ENCODE measurements around the gene HECTD3. TPM values are rescaled to one million over a fixed set of nuclear protein-coding genes. Genes with fewer than 3 reads are reported as not detected.
"Not testable (repeated sequence)": the region's sequence is repeated elsewhere in the genome, so short reads cannot be mapped to it uniquely, and the experiment has no call there.

The HECTD3 gene
- total and polyA plus RNA-seq, 2 donors (not counting 1 experiment from before 2014, with no cell fraction given): 20.3 to 33.7 TPM

GRCh38 chr1:44964396-44964795, 46.7 kb downstream of the HECTD3 start:
- Histone ChIP-seq H3K9me3 (ENCODE audit: control insufficient read depth, insufficient read depth, low read depth, low read length) (no peaks in the 10 kb centered on the region), H3K4me1 (ENCODE audit: control insufficient read depth, extremely low read depth, insufficient read depth, low read length) (peaks cover 2% of the 10 kb centered on the region), H3K36me3 (ENCODE audit: control insufficient read depth, insufficient read depth, low read length) (no peaks in the 10 kb centered on the region), H2AFZ (ENCODE audit: low read length) (no peak overlapping the region), H4K20me1 (ENCODE audit: control insufficient read depth, extremely low read depth, insufficient read depth, low read length) (no peaks in the 10 kb centered on the region), H3K4me3 (replicated peaks in 1 of 4; ENCODE audit: control extremely low read depth in 1 of 4, insufficient read depth in 1 of 4, low read depth in 3 of 4, low read length in 4 of 4) (no peak overlapping the region), H3K79me2 (ENCODE audit: control insufficient read depth, insufficient read depth, low read length) (no peaks in the 10 kb centered on the region), H3K27ac (ENCODE audit: insufficient read depth, low read length) (no peak overlapping the region), H3K27me3 (ENCODE audit: control insufficient read depth, insufficient read depth, low read length) (no peaks in the 10 kb centered on the region), H3K4me2 (ENCODE audit: extremely low read depth, insufficient read depth, low read length) (no peak overlapping the region), H3K9ac (ENCODE audit: insufficient read depth, low read length) (no peak overlapping the region)
- no peak for TF ChIP-seq CTCF (conservative IDR thresholded peaks at IDR 0.05 in 1 of 2, IDR thresholded peaks at IDR 0.05 in 1 of 2; ENCODE audit: low read depth in 1 of 2, low read length in 2 of 2)
- no peak for TF ChIP-seq EZH2 (IDR thresholded peaks at IDR 0.05; ENCODE audit: low read length, missing control alignments)
- DNase-seq (ENCODE audit: low read depth in 2 of 2): no peak

DNA sequence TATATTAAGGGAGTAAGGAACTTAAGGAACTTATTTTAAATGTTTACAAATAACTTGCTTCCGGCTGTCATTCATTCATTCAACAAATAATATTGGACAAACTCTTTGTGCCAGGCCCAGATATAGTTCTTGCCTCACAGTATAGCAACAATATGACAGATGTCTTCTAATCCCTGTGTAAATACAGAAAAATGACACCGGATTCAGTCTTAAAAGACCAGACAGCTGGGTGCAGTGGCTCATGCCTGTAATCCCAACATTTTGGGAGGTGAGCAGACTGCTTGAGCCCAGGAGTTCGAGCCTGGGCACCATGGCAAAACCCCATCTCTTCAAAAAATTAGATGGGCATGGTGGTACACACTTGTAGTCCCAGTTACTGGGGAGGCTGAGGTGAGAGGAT, 48.4 kb downstream of the HECTD3 start:
- no peaks in the 10 kb centered on the region for H4K20me1 ChIP-seq (ENCODE audit: control insufficient read depth, extremely low read depth, insufficient read depth, low read length)
- no peak overlapping the region for H2AFZ ChIP-seq (ENCODE audit: low read length)
- H3K79me2 ChIP-seq (ENCODE audit: control insufficient read depth, insufficient read depth, low read length): no peaks in the 10 kb centered on the region
- no peaks in the 10 kb centered on the region for H3K4me1 ChIP-seq (ENCODE audit: control insufficient read depth, extremely low read depth, insufficient read depth, low read length)
- no peaks in the 10 kb centered on the region for H3K9me3 ChIP-seq (ENCODE audit: control insufficient read depth, insufficient read depth, low read depth, low read length)
- no peak for DNase-seq (ENCODE audit: low read depth in 2 of 2)
- H3K27me3 ChIP-seq (ENCODE audit: control insufficient read depth, insufficient read depth, low read length): no peaks in the 10 kb centered on the region
- no peak overlapping the region for H3K27ac ChIP-seq (ENCODE audit: insufficient read depth, low read length)
- H3K4me3 ChIP-seq (replicated peaks in 1 of 4; ENCODE audit: control extremely low read depth in 1 of 4, insufficient read depth in 1 of 4, low read depth in 3 of 4, low read length in 4 of 4): no peak overlapping the region
- no peak overlapping the region for H3K9ac ChIP-seq (ENCODE audit: insufficient read depth, low read length)
- H3K36me3 ChIP-seq (ENCODE audit: control insufficient read depth, insufficient read depth, low read length): no peaks in the 10 kb centered on the region
- no peak overlapping the region for H3K4me2 ChIP-seq (ENCODE audit: extremely low read depth, insufficient read depth, low read length)
- TF ChIP-seq EZH2 (IDR thresholded peaks at IDR 0.05; ENCODE audit: low read length, missing control alignments): no peak
- TF ChIP-seq CTCF (conservative IDR thresholded peaks at IDR 0.05 in 1 of 2, IDR thresholded peaks at IDR 0.05 in 1 of 2; ENCODE audit: low read depth in 1 of 2, low read length in 2 of 2): no peak

DNA sequence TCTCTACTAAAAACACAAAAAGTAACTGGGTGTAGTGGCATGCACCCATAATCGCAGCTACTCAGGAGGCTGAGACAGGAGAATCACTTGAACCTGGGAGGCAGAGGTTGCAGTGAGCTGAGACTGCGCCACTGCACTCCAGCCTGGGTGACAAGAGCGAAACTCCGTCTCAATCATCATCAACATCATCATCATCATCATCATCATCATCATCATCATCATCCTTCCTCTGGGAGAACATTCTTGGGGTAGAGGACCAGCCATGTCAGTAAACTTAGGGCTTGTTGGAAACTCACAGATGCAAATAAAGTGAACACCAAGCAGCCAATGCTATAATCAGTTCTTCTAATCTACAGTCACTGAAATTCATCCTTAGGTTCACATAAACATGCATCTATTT, 49.1 kb downstream of the HECTD3 start:
- not testable (repeated sequence) for H3K9me3 ChIP-seq (ENCODE audit: control insufficient read depth, insufficient read depth, low read depth, low read length); H3K27ac ChIP-seq (ENCODE audit: insufficient read depth, low read length); H3K36me3 ChIP-seq (ENCODE audit: control insufficient read depth, insufficient read depth, low read length); H3K79me2 ChIP-seq (ENCODE audit: control insufficient read depth, insufficient read depth, low read length); H3K4me2 ChIP-seq (ENCODE audit: extremely low read depth, insufficient read depth, low read length); H3K4me1 ChIP-seq (ENCODE audit: control insufficient read depth, extremely low read depth, insufficient read depth, low read length); H2AFZ ChIP-seq (ENCODE audit: low read length); H3K9ac ChIP-seq (ENCODE audit: insufficient read depth, low read length); H3K4me3 ChIP-seq (replicated peaks in 1 of 4; ENCODE audit: control extremely low read depth in 1 of 4, insufficient read depth in 1 of 4, low read depth in 3 of 4, low read length in 4 of 4); DNase-seq (ENCODE audit: low read depth in 2 of 2); H4K20me1 ChIP-seq (ENCODE audit: control insufficient read depth, extremely low read depth, insufficient read depth, low read length); H3K27me3 ChIP-seq (ENCODE audit: control insufficient read depth, insufficient read depth, low read length)

DNA sequence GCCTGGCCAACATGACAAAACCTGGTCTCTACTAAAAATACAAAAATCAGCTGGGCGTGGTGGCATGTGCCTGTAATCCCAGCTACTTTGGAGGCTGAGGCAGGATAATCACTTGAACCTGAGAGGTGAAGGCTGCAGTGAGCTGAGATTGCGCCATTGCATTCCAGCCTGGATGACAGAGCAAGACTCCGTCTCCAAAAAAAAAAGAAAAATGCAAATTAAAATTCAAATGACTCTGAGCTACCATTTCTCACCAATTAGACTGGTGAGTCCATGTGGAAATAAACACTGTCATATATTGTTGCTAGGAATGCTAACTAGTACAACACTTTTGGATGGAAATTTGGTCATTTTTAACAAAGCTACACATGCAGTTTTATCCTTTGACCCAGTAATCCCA, 53.6 kb downstream of the HECTD3 start:
- not testable (repeated sequence) for H2AFZ ChIP-seq (ENCODE audit: low read length); H4K20me1 ChIP-seq (ENCODE audit: control insufficient read depth, extremely low read depth, insufficient read depth, low read length); H3K4me2 ChIP-seq (ENCODE audit: extremely low read depth, insufficient read depth, low read length); H3K9me3 ChIP-seq (ENCODE audit: control insufficient read depth, insufficient read depth, low read depth, low read length); H3K9ac ChIP-seq (ENCODE audit: insufficient read depth, low read length); H3K79me2 ChIP-seq (ENCODE audit: control insufficient read depth, insufficient read depth, low read length); H3K4me1 ChIP-seq (ENCODE audit: control insufficient read depth, extremely low read depth, insufficient read depth, low read length); H3K36me3 ChIP-seq (ENCODE audit: control insufficient read depth, insufficient read depth, low read length); H3K27ac ChIP-seq (ENCODE audit: insufficient read depth, low read length); H3K27me3 ChIP-seq (ENCODE audit: control insufficient read depth, insufficient read depth, low read length); H3K4me3 ChIP-seq (replicated peaks in 1 of 4; ENCODE audit: control extremely low read depth in 1 of 4, insufficient read depth in 1 of 4, low read depth in 3 of 4, low read length in 4 of 4)
- peak in 1 of 2 donors; percentile 39 for DNase-seq (ENCODE audit: low read depth in 2 of 2)

- not testable (repeated sequence) for H3K9me3 ChIP-seq (ENCODE audit: control insufficient read depth, insufficient read depth, low read depth, low read length); H3K9ac ChIP-seq (ENCODE audit: insufficient read depth, low read length); H3K79me2 ChIP-seq (ENCODE audit: control insufficient read depth, insufficient read depth, low read length); H3K27ac ChIP-seq (ENCODE audit: insufficient read depth, low read length); DNase-seq (ENCODE audit: low read depth in 2 of 2); H3K36me3 ChIP-seq (ENCODE audit: control insufficient read depth, insufficient read depth, low read length); H4K20me1 ChIP-seq (ENCODE audit: control insufficient read depth, extremely low read depth, insufficient read depth, low read length); H3K4me3 ChIP-seq (replicated peaks in 1 of 4; ENCODE audit: control extremely low read depth in 1 of 4, insufficient read depth in 1 of 4, low read depth in 3 of 4, low read length in 4 of 4); H3K27me3 ChIP-seq (ENCODE audit: control insufficient read depth, insufficient read depth, low read length); H3K4me2 ChIP-seq (ENCODE audit: extremely low read depth, insufficient read depth, low read length); H2AFZ ChIP-seq (ENCODE audit: low read length); H3K4me1 ChIP-seq (ENCODE audit: control insufficient read depth, extremely low read depth, insufficient read depth, low read length)
These were observed 55.0 kb downstream of the HECTD3 start for GRCh38 chr1:44956077-44956476.

All from fibroblast of lung (primary cell).